GM12878 (cell line): Measurements from ENCODE around the gene ZP2. TPM values are rescaled to one million over a fixed set of nuclear protein-coding genes. Genes with fewer than 3 reads are reported as not detected.

Source experiments
- ATAC-seq: fragments of 200-7000 bp; cut with Tn5 transposase; 3 replicates; pipeline ENCODE4 v1.9.1; 2020; ENCODE audit warnings: mild to moderate bottlenecking, moderate library complexity
- BruUV-seq: library from RNA; stranded (reverse); fragments of 400-500 nt; replicated peaks from 2 replicates; lab custom pipeline; 2021; lab: Mats Ljungman, UMichigan
- CTCF ChIA-PET: fragments of 300-600 bp; sonication (Branson Sonifier 250); formaldehyde crosslinking; extraction: SDS; loops from one replicate; lab custom pipeline; 2021; ENCODE audit warnings: inconsistent platforms; lab: Yijun Ruan, JAX
- POLR2A ChIA-PET: fragments of 350-600 bp; formaldehyde crosslinking; extraction: SDS; loops from one replicate; lab custom pipeline; 2021; ENCODE audit warnings: inconsistent platforms; lab: Charles Lee
- RAD21 ChIA-PET: fragments of 300-600 bp; sonication (Branson Sonifier 250); formaldehyde crosslinking; loops from one replicate; lab custom pipeline; 2023; ENCODE audit warnings: antibody characterized with exemption; ENCODE audit not compliant: unreplicated experiment; lab: Charles Lee
- SMC1A ChIA-PET: fragments of 300-600 bp; sonication (Branson Sonifier 250); formaldehyde crosslinking; loops from one replicate; lab custom pipeline; 2023; ENCODE audit not compliant: unreplicated experiment, uncharacterized antibody; lab: Charles Lee
- DNase-seq: peaks from one replicate; pipeline ENCODE4 v3.0.0-alpha.2; 2011; ENCODE audit warnings: low read depth, low spot score
- FAIRE-seq: peaks from 3 replicates; lab custom pipeline; 2011; peaks lifted over from hg19 to GRCh38; lab: Jason Lieb, UNC
- H2AFZ ChIP-seq: 2 replicates; pipeline ENCODE4 v1.6.0; 2011; ENCODE audit warnings: low read depth, low read length, control low read depth; ENCODE audit not compliant: control insufficient read depth
- H3K27ac ChIP-seq: 2 replicates; pipeline ENCODE4 v1.5.1; 2011; ENCODE audit warnings: control low read depth; ENCODE audit not compliant: control insufficient read depth, insufficient read depth
- H3K27me3 ChIP-seq, 2 experiments: replicated peaks in 1 of 2; 2 replicates each; pipeline versions ENCODE4 v1.6.0 to v1.6.1; 2011; ENCODE audit warnings: low read length in 1 of 2; ENCODE audit not compliant: control insufficient read depth in 2 of 2, insufficient read depth in 2 of 2
- H3K36me3 ChIP-seq, 2 experiments: 2 replicates each; pipeline ENCODE4 v1.5.1; 2011; ENCODE audit warnings: low read length in 1 of 2; ENCODE audit not compliant: control insufficient read depth in 2 of 2, insufficient read depth in 2 of 2
- H3K4me1 ChIP-seq: 2 replicates; pipeline ENCODE4 v1.6.1; 2011; ENCODE audit warnings: mild to moderate bottlenecking, low read length, moderate library complexity, mixed read lengths; ENCODE audit not compliant: control insufficient read depth, insufficient read depth
- H3K4me2 ChIP-seq: 2 replicates; pipeline ENCODE4 v1.6.0; 2011; ENCODE audit warnings: control low read depth; ENCODE audit not compliant: control insufficient read depth, insufficient read depth
- H3K4me3 ChIP-seq: fragments of 200-600 bp; sonication (generic); 2 replicates; pipeline ENCODE4 v1.5.1; 2016
- H3K79me2 ChIP-seq: 2 replicates; pipeline ENCODE4 v1.6.0; 2011; ENCODE audit warnings: low read length; ENCODE audit not compliant: control insufficient read depth, insufficient read depth
- H3K9ac ChIP-seq: 2 replicates; pipeline ENCODE4 v1.8.0; 2011; ENCODE audit warnings: low read length, control low read depth, mixed read lengths; ENCODE audit not compliant: control insufficient read depth, insufficient read depth
- H3K9me3 ChIP-seq: replicated peaks from 3 replicates; pipeline ENCODE4 v1.5.1; 2011; ENCODE audit warnings: mild to moderate bottlenecking, low read length; ENCODE audit not compliant: control insufficient read depth, insufficient read depth
- H4K20me1 ChIP-seq: 2 replicates; pipeline ENCODE4 v1.6.0; 2011; ENCODE audit not compliant: control insufficient read depth, insufficient read depth
- CBFB ChIP-seq: IDR thresholded peaks from 2 replicates; pipeline ENCODE4 v1.6.1; 2016; ENCODE audit warnings: antibody characterized with exemption, low read depth
- CHD2 ChIP-seq: IDR thresholded peaks from 2 replicates; pipeline ENCODE4 v1.6.1; 2011; ENCODE audit warnings: low read depth, low read length, improper control_type of control experiment, borderline replicate concordance
- CREB1 ChIP-seq: IDR thresholded peaks from 2 replicates; pipeline ENCODE4 v1.6.1; 2012; ENCODE audit warnings: low read depth, mild to moderate bottlenecking, inconsistent platforms
- ESRRA ChIP-seq: IDR thresholded peaks from 2 replicates; pipeline ENCODE4 v1.6.1; 2012; ENCODE audit warnings: mild to moderate bottlenecking, low read length, improper control_type of control experiment
- GABPA ChIP-seq: IDR thresholded peaks from 2 replicates; pipeline ENCODE4 v1.6.1; 2014; ENCODE audit warnings: antibody characterized with exemption, low read depth, mild to moderate bottlenecking, inconsistent platforms
- HDAC2 ChIP-seq: fragments of 200-600 bp; sonication (generic); IDR thresholded peaks from 2 replicates; pipeline ENCODE4 v1.6.1; 2017
- IRF4 ChIP-seq: IDR thresholded peaks from 2 replicates; pipeline ENCODE4 v1.6.1; 2011; ENCODE audit warnings: low read depth, low read length
- JUND ChIP-seq: IDR thresholded peaks from 2 replicates; pipeline ENCODE4 v1.6.1; 2012; ENCODE audit warnings: low read depth, mild to moderate bottlenecking, low read length, improper control_type of control experiment, moderate library complexity
- LARP7 ChIP-seq: fragments of 450-650 bp; IDR thresholded peaks from 2 replicates; pipeline ENCODE4 v1.6.1; 2017; ENCODE audit warnings: mild to moderate bottlenecking
- MYB ChIP-seq: fragments of 150-350 bp; IDR thresholded peaks from 2 replicates; pipeline ENCODE4 v1.6.1; 2014; ENCODE audit warnings: mild to moderate bottlenecking, low read depth, low read length, borderline replicate concordance
- NR2C2 ChIP-seq: IDR thresholded peaks from 2 replicates; pipeline ENCODE4 v1.6.1; 2011; ENCODE audit warnings: borderline replicate concordance, low read depth; ENCODE audit not compliant: control insufficient read depth, insufficient read length
- NR2F1 ChIP-seq: fragments of 450-650 bp; conservative IDR thresholded peaks from 2 replicates; pipeline ENCODE4 v1.6.1; 2017; ENCODE audit warnings: mild to moderate bottlenecking
- RBBP5 ChIP-seq: fragments of 200-600 bp; sonication (generic); conservative IDR thresholded peaks from 2 replicates; pipeline ENCODE4 v1.6.1; 2016
- RUNX3 ChIP-seq: IDR thresholded peaks from 2 replicates; pipeline ENCODE4 v1.6.1; 2012; ENCODE audit warnings: low read length, inconsistent platforms
- WGBS: methylation state at CpG from one replicate; pipeline ENCODE4 v1.1.6; 2016; ENCODE audit warnings: low lambda C conversion rate; ENCODE audit not compliant: insufficient replicate concordance, insufficient coverage; ENCODE audit errors: missing lambda C conversion rate; 5-methylcytosine and 5-hydroxymethylcytosine counted together
- in situ Hi-C: fragments of 300-500 bp; cut with MboI; formaldehyde crosslinking; loops from 9 replicates; pipeline ENCODE4 v1.14.3; 2018; ENCODE audit warnings: mixed read lengths
- intact Hi-C: fragments of 100-400 bp; cut with micrococcal nuclease; formaldehyde crosslinking; loops from one replicate; pipeline ENCODE4 v1.14.2; 2022; ENCODE audit not compliant: unreplicated experiment
- polyA plus RNA-seq, 11 experiments: library from polyadenylated mRNA; depleted of rRNA in 4 of 11; unstranded in 6 of 11; stranded (reverse) in 5 of 11; fragments of >200 nt; fragmentation: Nextera tagmentation in 4 of 11; fragmentation: Illumina TruSeq in 1 of 11; extraction: Ambion mirVana in 4 of 11; extraction: Trizol in 1 of 11; gene quantifications; 1 replicate in 1 of 11; 2 replicates in 10 of 11; pipeline versions ENCODE4 v1.2.1 to v1.2.3, GENCODE V29; 2011 to 2016; ENCODE audit warnings: inconsistent platforms in 2 of 11, missing spikeins in 2 of 11, low read depth in 1 of 11
- total RNA-seq, 4 experiments: library from RNA; depleted of rRNA in 3 of 4; stranded (reverse); fragments of >200 nt in 3 of 4; fragmentation: Illumina TruSeq in 1 of 4; extraction: Trizol in 1 of 4; gene quantifications; 2 replicates each; pipeline versions ENCODE4 v1.2.1 to v1.2.3, GENCODE V29; 2013 to 2021
- TF ChIP-seq, protein P1 (sequence below): fragments of 450-650 bp; formaldehyde crosslinking; IDR thresholded peaks from 2 replicates; pipeline ENCODE4 v1.4.0; 2020; ENCODE audit warnings: mild to moderate bottlenecking, moderate library complexity
- TF ChIP-seq, protein P2 (sequence below): fragments of 450-650 bp; IDR thresholded peaks from 2 replicates; pipeline ENCODE4 v1.6.1; 2017; ENCODE audit warnings: borderline replicate concordance
- TF ChIP-seq, protein P3 (sequence below): IDR thresholded peaks from 2 replicates; pipeline ENCODE4 v1.6.1; 2012; ENCODE audit warnings: low read depth, low read length, improper control_type of control experiment
- TF ChIP-seq, protein P4 (sequence below): IDR thresholded peaks from 2 replicates; pipeline ENCODE4 v1.6.1; 2011; ENCODE audit warnings: borderline replicate concordance, low read depth, mild to moderate bottlenecking, moderate library complexity, mixed read lengths, low read length; ENCODE audit not compliant: insufficient read depth; ENCODE audit errors: extremely low read length

The ZP2 gene
- total and polyA plus RNA-seq, 10 of the 15 experiments (the other 5 are each of a cell fraction or from before 2014, with no cell fraction given): 0.11 to 0.33 (median 0.16) TPM; not detected in 1

DNA sequence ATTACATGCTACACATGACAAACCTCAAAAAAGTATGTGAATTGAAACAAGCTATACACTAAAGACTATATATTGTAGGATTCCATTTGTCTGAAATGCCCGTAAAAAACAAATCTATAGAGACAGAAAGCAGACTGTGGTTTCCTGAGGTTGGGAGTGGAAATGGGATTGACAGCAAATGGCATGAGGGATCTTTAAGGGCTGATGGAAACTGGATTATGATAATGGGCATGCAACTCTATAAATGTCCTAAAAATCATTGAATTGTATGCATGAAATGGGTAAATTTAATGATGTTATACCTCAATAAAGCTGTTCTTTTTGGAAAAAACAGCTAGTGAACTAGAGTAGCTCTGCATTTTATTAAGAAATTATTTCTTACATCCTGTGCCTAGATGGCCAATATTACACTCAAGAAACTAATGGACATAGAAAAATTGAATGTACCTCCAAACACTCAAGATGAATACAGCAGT, 21.7 kb upstream of the ZP2 start (continued):
- no peak for TF ChIP-seq NR2C2
- TF ChIP-seq, protein P1, sequence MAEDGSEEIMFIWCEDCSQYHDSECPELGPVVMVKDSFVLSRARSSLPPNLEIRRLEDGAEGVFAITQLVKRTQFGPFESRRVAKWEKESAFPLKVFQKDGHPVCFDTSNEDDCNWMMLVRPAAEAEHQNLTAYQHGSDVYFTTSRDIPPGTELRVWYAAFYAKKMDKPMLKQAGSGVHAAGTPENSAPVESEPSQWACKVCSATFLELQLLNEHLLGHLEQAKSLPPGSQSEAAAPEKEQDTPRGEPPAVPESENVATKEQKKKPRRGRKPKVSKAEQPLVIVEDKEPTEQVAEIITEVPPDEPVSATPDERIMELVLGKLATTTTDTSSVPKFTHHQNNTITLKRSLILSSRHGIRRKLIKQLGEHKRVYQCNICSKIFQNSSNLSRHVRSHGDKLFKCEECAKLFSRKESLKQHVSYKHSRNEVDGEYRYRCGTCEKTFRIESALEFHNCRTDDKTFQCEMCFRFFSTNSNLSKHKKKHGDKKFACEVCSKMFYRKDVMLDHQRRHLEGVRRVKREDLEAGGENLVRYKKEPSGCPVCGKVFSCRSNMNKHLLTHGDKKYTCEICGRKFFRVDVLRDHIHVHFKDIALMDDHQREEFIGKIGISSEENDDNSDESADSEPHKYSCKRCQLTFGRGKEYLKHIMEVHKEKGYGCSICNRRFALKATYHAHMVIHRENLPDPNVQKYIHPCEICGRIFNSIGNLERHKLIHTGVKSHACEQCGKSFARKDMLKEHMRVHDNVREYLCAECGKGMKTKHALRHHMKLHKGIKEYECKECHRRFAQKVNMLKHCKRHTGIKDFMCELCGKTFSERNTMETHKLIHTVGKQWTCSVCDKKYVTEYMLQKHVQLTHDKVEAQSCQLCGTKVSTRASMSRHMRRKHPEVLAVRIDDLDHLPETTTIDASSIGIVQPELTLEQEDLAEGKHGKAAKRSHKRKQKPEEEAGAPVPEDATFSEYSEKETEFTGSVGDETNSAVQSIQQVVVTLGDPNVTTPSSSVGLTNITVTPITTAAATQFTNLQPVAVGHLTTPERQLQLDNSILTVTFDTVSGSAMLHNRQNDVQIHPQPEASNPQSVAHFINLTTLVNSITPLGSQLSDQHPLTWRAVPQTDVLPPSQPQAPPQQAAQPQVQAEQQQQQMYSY (CRISPR knock-in tag): no peak
- TF ChIP-seq RUNX3: no peak
- TF ChIP-seq, protein P2, sequence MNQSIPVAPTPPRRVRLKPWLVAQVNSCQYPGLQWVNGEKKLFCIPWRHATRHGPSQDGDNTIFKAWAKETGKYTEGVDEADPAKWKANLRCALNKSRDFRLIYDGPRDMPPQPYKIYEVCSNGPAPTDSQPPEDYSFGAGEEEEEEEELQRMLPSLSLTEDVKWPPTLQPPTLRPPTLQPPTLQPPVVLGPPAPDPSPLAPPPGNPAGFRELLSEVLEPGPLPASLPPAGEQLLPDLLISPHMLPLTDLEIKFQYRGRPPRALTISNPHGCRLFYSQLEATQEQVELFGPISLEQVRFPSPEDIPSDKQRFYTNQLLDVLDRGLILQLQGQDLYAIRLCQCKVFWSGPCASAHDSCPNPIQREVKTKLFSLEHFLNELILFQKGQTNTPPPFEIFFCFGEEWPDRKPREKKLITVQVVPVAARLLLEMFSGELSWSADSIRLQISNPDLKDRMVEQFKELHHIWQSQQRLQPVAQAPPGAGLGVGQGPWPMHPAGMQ: no peak
- no peak for TF ChIP-seq CBFB
- no peak for TF ChIP-seq MYB

DNA sequence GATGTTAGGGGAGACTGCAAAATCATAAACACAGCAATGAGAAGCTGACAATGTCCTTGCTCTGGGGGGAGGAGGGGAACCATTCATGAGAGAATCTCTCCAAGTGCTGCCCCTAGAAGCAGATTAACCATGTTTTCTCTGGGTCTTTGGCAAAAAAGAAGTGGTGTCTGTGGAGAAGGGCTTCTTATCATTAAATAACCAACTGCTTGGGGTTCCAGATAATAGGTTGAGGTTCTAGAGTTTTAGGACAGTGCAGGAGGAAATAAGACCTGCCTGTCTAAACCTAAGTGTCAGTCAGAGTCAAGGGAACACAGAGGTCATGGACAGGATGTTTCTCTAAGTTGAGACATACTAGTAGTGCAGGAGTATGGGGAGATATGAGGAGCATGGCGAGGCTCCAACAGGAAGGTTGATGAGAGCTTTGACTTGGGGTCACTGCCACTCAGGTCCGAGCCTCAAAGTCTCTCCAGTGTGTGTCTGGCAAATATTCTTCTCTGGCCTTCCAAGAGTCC, 17.0 kb upstream of the ZP2 start:
- Histone ChIP-seq H3K27ac (no peak overlapping the region), H4K20me1 (no peaks in the 10 kb centered on the region), H2AFZ (no peak overlapping the region), H3K9ac (no peak overlapping the region), H3K79me2 (no peaks in the 10 kb centered on the region), H3K4me2 (no peak overlapping the region), H3K36me3 (no peaks in the 10 kb centered on the region), H3K4me1 (no peaks in the 10 kb centered on the region), H3K9me3 (no peaks in the 10 kb centered on the region), H3K27me3 (no peaks in the 10 kb centered on the region; a peak in 2 of 4 replicates), H3K4me3 (no peak overlapping the region)
- no TSS peak for BruUV-seq
- ChIA-PET RAD21 (no interaction called here), CTCF (interaction anchor here (0.6 kb wide), 1 partner anchor 45 kb away, joined by 3 read pairs; no protein-coding TSS in a partner anchor), SMC1A (no interaction called here), POLR2A (no interaction called here)
- FAIRE-seq (no peak), ATAC-seq (no peak), DNase-seq (no peak)
- 0% methylated on average over 2 of the region's 2 CpGs for WGBS
- intact Hi-C loops (no loop called here), in situ Hi-C loops (no loop called here)
- TF ChIP-seq CHD2 (no peak), IRF4 (no peak), JUND (no peak), HDAC2 (no peak), LARP7 (no peak), CREB1 (no peak), GABPA (no peak), RBBP5 (no peak), ESRRA (no peak), NR2F1 (no peak)
- TF ChIP-seq, protein P3, sequence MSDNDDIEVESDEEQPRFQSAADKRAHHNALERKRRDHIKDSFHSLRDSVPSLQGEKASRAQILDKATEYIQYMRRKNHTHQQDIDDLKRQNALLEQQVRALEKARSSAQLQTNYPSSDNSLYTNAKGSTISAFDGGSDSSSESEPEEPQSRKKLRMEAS: no peak
- TF ChIP-seq, protein P4, sequence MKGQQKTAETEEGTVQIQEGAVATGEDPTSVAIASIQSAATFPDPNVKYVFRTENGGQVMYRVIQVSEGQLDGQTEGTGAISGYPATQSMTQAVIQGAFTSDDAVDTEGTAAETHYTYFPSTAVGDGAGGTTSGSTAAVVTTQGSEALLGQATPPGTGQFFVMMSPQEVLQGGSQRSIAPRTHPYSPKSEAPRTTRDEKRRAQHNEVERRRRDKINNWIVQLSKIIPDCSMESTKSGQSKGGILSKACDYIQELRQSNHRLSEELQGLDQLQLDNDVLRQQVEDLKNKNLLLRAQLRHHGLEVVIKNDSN: no peak
